ENCODE measurements around the gene FER1L5.

The FER1L5 gene

DNA sequence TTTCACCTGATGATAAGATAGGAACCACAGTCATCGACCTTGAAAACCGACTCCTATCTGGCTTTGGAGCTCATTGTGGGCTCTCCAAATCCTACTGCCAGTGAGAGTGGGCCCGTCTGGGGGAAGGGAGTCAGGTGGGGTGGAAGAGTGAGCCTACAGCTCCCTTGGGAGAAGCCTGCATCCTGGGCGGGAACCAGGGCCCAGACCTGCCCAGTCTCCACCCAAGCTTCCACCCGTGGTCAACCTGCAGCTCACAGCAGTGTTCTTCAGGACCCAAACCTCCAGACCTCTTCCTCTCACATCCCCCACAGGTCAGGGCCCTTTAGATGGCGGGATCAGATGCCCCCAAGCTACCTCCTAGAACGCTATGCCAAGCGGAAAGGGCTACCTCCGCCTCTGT lies 57.1 kb downstream of the FER1L5 start:
- no peak for DNase-seq

DNA sequence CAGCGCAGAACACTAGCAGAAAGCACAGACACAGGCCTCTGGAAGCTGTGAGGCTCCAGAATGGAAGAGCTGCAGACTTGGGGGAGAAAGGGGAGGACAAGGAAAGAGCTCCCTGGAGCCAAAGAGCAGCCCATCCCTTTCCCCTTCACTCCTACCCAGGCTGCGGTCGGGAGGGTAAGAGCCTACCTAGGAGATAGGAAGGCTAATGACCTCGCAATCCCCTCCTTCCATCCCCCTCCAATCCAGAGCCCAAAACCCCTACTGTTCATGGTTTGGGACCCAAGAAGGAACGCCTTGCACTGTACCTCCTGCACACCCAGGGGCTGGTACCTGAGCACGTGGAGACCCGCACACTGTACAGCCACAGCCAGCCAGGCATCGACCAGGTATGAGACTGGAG lies 57.5 kb downstream of the FER1L5 start:
- DNase-seq: no peak

DNA sequence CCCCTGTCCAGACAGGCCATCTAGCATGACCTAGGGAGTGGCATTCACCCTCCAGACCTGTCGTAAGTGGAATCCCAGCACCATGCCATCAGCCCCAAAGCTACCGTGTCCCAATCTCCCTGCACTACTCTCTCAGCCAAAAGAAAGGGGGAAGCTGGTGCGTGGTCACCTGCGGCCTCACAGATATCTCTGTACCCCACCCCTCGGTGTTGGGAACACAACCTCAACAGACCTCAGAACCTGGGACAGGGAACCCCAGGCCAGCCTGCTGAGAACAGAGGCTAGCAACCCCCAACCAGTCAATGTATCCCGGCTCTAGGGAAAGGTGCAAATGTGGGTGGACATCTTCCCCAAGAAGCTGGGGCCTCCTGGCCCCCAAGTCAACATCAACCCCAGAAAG lies 59.1 kb downstream of the FER1L5 start:
- no peak for DNase-seq

DNA sequence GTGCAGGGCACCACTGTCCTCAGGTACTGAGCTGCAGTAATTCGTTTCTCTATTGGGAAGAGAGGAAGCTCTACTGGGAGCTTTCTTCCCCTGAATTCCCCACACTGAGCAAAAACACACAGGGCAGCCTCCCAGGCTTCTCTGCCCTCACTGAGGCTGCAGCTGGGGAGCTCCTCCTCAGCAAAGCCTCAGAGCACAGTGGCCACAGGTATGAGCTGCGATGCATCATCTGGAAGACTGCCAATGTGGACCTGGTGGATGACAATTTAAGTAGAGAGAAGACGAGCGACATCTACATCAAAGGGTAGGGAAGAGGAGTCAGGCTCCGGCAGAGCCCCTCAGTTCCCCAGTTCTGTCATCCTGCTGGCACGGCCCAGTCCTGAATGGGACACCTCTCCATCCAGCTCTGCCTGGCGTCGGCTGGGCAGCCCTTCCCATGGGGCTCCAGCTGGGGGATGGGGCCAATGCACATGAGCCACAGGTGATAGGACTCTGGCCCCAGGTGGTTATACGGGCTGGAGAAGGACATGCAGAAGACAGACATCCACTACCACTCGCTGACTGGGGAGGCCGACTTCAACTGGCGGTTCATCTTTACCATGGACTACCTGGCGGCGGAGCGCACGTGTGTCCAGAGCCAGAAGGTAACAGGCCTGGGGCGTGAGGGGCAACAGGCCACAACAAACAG lies 59.7 kb downstream of the FER1L5 start:
- peak; percentile 19 for DNase-seq

DNA sequence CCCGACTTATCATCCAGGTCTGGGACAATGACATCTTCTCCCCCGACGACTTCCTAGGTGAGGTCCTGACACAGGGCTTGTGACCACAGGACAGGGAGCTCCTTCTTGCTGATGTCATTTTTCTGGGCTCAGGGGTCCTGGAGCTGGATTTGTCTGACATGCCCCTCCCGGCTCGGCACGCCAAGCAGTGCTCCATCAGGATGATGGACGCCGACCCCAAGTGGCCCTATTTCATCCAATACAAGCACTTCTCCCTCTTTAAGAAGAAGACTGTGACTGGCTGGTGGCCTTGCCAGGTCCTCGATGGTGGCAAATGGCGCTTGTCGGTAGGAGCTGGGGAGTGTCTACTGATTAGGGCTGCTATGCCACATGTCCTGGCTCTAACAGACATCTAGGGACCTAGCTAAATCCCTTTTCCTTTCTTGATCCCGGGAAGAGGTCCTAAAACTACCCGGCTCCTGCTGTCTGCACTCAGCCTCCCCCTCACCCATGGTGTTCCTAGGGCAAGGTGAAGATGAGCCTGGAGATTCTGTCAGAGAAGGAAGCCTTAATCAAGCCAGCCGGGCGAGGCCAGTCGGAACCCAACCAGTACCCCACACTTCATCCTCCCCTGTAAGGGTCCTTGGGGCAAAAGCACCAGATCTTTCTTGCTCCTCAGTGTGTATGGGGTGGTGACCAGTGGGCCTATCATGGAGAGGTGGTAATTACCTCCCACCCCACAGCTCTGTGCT lies 60.6 kb downstream of the FER1L5 start:
- no peak for DNase-seq

DNA sequence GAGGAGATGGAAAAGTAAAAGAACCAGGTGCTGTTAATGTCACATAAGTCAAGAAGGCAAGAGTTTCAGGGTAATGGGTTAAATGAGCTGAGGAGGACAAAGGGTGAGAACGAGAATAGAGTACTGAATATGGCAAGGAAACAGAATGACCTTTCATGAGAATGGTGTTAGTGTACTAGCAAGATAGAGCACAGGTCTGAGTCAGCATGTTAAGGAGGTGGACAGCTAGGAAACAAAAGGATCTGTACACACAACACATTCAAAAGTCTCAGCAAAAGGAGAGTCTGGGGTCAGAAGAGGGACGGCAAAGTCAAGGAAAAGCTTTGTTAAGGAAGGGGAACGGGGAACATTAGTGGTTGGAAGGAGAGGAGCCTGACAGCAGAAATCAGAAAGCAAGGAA lies 68.4 kb downstream of the FER1L5 start:
- DNase-seq: no peak

DNA sequence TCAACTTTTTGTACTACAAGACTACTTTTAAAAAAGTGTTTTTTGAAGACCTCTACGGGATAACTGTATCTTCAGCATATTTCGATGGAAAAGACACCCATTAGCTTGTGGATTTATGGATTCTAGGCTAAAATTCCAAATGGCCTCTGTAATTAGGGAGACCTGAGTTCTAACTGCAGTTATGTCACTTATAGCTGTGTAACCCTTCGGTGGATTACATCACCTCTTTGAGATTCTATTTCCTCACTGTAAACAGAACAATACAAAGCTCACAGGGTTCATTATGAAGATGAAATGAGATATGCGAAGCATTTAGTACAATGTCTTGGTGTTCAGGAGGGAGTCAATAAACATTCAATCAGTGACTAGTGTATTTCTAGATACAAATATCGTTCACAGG lies 73.1 kb downstream of the FER1L5 start:
- peak; percentile 10 for DNase-seq

DNA sequence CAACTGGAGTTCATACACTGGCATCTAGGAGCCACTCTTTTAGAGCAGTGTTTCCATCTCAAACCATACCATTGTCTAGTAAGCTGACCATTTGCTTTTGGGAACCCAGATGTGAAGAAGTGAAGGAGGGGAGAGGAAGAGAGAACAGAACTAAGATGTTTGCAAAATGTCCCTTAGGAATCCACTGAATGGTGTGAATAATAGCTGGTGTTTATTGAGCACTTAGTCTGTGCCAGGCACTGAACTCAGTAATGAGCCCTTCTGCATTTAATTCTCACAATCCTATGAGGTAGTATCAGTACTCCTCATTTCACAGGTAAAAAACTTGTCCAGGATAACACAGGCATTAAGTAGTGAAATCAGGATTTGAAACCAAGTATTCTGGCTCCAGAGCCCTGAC lies 73.8 kb downstream of the FER1L5 start:
- no peak for DNase-seq

DNA sequence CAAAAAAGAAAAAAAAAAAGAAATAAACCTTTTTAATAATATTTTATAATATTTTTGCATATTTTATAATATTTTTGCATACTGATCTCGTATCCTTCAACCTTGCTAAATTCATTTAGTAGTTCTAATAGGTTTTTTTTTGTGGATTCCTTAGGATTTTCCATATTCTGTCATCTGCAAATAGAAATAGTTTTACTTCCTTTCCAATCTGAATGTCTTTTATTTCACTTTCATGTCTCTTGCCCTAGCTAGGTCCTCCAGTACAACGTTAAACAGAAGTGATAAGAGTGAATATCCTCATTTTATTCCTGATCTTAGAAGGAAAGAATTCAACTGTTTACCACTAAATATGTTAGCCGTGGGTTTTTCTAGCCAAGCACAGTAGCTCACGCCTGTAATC lies 83.6 kb downstream of the FER1L5 start:
- DNase-seq: no peak

DNA sequence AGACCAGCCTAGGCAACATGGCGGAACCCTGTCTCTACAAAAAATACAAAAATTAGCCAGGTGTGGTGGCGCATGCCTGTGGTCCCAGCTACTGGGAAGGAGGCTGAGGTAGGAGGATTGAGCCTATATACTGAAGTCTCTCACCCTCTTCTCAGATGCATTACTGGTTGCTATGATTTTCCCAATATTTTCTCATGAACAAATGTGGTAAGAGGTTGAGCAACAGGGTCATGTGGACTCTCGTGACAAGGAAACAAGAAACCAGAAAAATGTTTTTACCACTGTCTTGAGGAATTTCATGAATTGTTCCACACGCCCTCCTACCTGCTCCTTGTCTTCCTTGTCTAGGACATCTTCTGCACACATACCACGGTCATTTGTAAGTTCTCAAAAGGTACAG lies 84.9 kb downstream of the FER1L5 start:
- DNase-seq: no peak

DNA sequence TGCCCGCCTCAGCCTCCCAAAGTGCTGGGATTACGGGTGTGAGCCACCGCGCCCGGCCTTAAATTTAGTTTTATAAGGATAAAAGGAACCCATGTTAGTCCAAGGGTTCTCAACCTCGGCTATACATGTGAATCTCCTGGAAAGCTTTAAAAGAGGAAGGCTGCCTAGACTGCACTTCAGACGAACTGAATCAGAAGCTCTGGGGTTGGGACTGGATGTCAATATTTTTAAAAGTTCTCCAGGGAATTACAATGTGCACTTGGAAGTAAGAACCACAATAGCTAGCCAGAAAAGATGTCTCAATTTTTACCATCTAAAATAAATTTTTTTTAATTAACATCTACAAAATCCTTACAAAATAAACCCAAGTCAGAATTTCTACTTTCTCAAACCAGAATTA lies 87.2 kb downstream of the FER1L5 start:
- no peak for DNase-seq

DNA sequence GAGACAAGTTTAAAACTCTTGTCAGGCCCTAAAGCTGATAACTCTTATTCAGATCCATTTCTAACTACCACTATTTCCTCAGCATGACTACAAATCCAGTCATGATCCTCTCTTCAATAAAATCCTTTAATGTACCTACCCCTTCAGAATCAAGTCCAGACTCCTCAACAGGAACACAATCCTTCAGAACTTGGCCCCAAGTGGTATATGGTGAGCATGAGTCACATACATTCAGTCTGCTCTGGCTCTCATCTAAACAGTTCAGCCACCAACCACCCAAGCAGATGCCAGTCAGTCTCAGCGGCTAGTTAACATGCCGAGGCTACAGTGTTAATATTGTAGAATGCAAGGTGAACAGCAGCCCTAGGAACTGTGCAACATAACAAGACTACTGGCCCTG lies 87.6 kb downstream of the FER1L5 start:
- DNase-seq: peak; percentile 6

DNA sequence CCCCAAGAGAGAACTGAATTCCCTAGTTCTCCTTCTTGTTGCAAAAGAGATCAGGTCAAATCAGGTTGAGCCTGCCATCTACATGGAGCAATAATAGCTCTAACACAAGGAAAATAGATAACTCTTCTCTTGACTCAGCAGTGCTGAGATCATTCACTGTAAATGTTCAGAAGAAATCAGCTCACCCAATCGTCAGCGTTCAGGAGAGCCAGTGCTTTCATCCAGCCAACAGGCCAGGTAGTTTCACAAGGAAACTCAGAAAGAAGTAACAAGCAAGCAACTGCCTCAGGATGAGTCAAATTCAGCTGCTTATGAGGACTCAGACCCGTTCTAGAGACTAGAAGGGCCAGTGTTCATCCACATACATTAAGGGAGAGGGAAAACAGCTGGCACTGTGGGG lies 91.4 kb downstream of the FER1L5 start:
- DNase-seq: no peak

DNA sequence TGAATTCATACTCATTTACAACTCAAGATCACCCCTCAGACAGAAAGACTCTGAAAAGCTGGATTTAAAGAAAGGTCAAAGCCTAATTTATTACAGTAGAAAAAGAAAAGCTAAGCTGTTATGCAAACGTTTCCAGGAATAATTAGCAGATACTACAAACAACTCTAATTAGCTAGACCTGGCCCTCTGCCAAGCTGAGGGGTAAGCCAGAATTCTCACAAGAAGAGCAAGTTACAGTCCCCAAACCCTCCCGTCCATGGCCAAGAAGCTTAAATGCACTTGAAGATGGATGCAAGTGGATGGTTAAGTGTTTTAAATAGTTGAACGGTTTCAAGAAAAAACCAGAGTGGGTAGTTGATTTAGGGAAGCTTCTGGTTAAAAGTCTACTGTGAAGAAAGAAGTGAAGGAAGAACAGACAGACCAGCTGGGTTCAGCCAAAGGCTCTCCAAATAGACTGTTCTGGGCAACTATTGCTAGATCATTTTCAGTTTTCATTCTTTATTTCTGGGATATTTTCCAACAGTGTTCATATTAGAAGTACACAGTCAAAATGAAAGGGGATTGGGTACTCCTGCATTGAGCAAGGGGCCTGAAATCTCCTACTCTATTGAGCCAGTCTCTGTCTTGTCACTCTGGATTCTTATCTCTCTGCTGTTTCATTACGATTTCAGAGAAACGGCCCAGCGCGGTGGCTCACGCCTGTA lies 92.5 kb downstream of the FER1L5 start:
- DNase-seq: no peak

DNA sequence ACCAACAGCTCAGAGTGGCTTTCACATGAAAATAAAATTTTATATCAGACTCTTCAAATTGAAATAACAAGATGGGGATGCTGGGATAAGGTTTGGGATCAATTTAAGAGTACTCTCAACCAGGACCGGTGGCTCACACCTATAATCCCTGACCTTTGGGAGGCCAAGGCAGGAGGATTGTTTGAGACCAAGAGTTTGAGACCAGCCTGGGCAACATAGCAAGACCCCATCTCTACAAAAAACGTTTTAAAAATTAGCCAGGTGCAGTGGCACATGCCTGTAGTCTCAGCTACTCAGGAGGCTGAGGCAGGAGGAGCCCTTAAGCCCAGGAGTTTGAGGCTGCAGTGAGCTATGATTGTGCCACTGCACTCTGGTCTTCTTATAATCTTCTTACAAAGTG lies 94.7 kb downstream of the FER1L5 start:
- no peak for DNase-seq

DNA sequence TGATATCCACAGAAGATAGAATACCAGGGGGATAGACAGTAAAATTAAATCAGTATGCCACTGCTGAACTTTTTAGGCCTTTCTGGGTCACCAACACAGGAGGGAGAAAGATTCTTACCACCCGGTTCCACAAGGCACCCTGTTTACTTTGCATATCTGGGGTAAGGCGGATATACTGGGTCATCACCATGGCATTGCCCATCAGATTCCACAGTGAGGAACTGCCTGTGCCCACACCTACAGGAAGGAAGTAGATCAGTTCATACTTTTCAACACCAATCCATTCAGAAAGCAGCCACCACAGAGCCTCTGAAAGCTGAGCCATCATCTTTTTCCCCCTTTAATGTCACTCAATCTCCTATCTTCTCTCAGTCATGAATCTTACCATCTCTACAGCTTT lies 95.3 kb downstream of the FER1L5 start:
- DNase-seq: no peak

DNA sequence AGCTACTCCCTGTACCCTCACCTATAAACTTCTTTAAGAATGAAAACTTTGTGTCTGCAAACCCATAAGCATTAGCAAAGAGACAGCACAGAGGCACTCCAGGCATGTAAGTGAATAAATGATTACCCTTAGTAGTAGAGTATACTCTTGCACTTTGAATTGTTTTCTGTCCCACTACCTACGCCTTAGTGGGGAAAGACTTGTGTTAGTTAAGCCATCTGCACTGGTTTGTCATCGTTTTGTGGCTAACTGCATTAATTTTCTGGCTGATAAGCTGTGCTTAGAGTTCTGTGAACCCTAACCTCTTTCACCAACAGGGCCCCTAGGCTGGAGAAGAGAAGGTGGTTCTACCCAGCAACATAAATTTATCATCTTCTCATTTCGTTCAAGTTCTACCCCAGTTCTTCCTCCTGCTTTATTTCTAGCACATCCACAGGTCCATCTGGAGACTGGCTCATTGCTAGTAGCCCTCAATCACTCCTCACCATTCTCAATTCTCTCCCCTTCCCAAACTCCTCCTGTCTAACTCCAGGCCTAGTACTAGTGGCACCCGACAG lies 96.6 kb downstream of the FER1L5 start:
- no peak for DNase-seq

DNA sequence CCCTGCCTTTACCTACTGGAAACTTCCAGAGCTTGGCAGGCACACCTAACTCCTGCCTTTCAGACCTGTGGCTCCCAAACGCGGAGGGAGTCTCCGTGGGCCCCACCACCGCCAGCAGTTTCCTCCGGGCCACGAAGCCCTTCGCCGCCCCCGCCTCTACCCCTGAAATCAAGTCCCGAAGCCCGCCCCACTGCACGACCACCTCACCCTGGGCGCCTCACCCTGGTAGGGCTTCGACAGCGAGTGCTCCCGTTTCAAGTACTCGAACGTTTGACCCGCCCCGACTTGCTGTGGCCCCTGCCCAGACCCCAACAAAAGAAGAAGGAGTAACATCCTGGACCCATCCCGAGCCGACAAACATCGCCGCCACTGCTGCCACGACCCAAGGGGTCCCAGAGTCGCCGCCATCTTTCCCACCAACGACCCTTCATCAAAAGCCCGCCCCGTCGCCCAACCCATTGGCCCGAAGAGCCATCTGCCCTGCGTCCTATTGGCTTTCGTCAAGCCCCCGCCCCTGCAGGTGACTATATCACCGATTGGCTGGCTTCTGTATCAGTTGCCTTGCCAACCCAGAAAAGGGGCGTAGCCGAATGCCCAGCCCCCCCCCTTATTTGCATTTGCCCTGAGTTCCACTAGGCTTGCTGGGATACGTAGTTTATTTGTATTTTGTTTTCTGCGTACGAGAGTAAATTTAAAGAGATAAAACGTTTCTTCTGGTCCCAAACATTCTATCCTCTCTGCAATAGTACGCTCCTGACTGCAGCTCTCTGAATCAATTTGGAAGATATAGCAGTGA lies 97.3 kb downstream of the FER1L5 start, which contains the start of gene LMAN2L:
Gene LMAN2L (minus strand): TSS at position 432 of the 796 bp plus-strand sequence. CDS start 24 bp downstream, at position 408.
- DNase-seq: peak; percentile 97

DNA sequence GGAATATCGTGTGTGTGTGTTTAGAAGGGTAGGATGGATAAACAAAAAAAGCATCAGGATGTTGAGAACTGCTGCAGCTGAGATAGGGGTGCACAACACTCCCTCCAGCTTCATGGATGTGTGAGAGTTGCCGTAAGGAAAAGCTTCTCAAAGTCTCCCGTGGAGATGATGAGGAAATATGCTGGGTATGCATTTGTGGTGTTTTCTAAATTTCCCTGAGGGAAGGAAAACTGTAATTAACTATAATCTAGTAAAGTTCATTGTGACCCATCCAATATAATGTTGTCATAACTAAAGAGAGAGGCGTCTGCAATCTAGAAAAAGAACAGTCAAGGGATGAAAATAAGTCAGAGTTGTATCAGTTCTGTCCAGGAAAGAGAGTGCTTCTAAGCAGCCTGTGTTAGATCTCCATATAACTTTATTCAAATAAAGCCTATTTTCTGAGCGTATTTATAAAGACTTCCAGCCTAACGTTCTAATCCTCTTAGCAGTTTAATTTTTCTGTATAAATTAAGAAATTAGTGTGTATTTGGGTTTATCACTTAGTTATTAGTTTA lies 104.6 kb downstream of the FER1L5 start:
- no peak for DNase-seq

DNA sequence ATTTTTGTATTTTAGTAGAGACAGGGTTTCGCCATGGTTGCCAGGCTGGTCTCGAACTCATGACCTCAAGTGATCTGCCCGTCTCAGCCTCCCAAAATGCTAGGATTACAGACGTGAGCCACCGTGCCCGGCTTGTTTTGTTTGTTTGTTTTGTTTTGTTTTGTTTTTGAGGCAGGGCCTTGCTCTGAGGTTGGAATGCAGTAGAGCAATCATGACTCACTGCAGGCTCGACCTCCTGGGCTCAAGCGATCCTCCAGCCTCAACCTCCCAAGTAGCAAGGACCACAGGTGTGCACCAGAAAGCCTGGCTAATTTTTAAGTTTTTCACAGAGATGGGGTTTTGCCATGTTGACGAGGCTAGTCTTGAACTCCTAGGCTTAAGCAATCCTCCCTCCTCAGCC lies 109.2 kb downstream of the FER1L5 start:
- no peak for DNase-seq

DNA sequence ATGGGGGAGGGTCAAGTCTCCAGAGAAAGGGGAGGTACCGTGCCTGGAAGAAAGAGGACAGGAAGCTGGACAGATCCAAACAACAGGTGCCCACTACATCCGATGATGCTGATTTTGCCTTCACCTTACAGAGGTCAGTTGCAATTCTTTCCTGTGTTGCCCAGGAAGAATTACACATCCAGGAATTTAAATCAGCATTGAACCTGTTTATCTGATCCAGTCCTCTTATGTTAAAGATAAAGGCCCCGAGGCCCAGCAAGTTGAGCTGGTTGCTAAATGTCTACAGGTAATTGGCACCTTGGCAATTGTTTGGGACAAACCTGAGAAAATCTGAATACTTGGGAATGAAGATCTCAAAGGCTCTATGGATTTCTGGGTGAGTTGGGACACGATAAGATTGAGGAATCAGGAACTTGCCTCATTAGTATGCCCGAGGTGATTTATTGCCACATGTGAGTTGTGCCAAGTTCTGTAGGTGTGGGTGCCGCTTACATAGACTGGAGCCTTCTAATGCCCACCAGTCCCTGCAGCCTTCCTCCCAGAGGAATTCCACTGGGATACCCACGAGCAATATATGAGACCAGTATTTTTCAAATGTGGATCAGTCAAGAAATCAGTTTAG lies 111.2 kb downstream of the FER1L5 start:
- no peak for DNase-seq

DNA sequence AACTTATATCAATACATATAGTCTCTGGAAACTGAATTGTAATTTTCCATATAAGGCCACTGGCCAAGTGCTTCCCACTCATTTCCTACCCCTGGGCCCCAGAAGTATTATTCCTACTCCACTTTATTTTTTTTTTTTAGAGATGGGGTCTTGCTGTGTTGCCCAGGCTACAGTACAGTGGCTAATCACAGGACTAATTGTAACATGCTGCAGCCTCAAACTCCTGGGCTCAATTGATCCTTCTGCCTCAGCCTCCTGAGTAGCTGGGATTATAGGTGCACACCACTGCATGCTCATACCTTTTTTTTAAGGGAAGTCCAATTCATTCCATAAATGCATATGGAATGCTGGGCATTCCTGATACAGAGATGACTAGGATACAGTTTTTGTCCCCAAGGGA lies 111.8 kb downstream of the FER1L5 start:
- DNase-seq: no peak

Measured in fibroblast of skin of right biceps (primary cell).